CD4-positive, CD25-positive, alpha-beta regulatory T cell (primary cell): Measurements from ENCODE around the gene ZNF687. TPM values are rescaled to one million over a fixed set of nuclear protein-coding genes. Genes with fewer than 3 reads are reported as not detected.

Source experiments
- ATAC-seq, 2 donors: fragments of 150-1000 bp; cut with Tn5 transposase; one replicate each; pipeline ENCODE4 v1.10.0; 2021; ENCODE audit warnings: low read depth in 2 of 2, moderate number of reproducible peaks in 2 of 2, moderate library complexity in 1 of 2
- DNase-seq, 3 donors: peaks; one replicate each; pipeline versions ENCODE4 v3.0.0 to v3.0.0-alpha.2; 2012 to 2022; ENCODE audit warnings: mixed read lengths in 1 of 3
- H3K27ac ChIP-seq: one replicate; pipeline ENCODE4 v1.7.0; 2013; ENCODE audit warnings: mild to moderate bottlenecking, low read length; ENCODE audit not compliant: insufficient read depth, poor library complexity, severe bottlenecking
- H3K27me3 ChIP-seq: one replicate; pipeline ENCODE4 v1.7.0; 2013; ENCODE audit warnings: low read length; ENCODE audit not compliant: control insufficient read depth, insufficient read depth
- H3K36me3 ChIP-seq: one replicate; pipeline ENCODE4 v1.7.0; 2013; ENCODE audit warnings: mild to moderate bottlenecking, low read length, moderate library complexity; ENCODE audit not compliant: control insufficient read depth, insufficient read depth
- H3K4me1 ChIP-seq: 2 replicates; pipeline ENCODE4 v1.7.0; 2013; ENCODE audit warnings: mild to moderate bottlenecking, low read length; ENCODE audit not compliant: insufficient read depth, control insufficient read depth, poor library complexity, severe bottlenecking
- H3K4me3 ChIP-seq: one replicate; pipeline ENCODE4 v1.7.0; 2013; ENCODE audit warnings: low read depth, mild to moderate bottlenecking, low read length, moderate library complexity
- H3K9me3 ChIP-seq, 2 experiments: 1 replicate in 1 of 2; 2 replicates in 1 of 2; pipeline ENCODE4 v1.7.0; 2013; ENCODE audit warnings: low read length in 2 of 2, mild to moderate bottlenecking in 1 of 2, moderate library complexity in 1 of 2; ENCODE audit not compliant: control insufficient read depth in 2 of 2
- H3K27ac Mint-ChIP-seq, 3 donors: one replicate each; pipeline ENCODE4 v1.8.0; 2020 to 2022; ENCODE audit warnings: mild to moderate bottlenecking in 3 of 3, mixed read lengths in 3 of 3, moderate library complexity in 2 of 3
- H3K27me3 Mint-ChIP-seq: one replicate; pipeline ENCODE4 v1.8.0; 2022; ENCODE audit warnings: mild to moderate bottlenecking, mixed read lengths
- H3K36me3 Mint-ChIP-seq: one replicate; pipeline ENCODE4 v1.8.0; 2020; ENCODE audit warnings: mixed read lengths
- H3K4me1 Mint-ChIP-seq, 4 donors: one replicate each; pipeline ENCODE4 v1.8.0; 2020 to 2022; ENCODE audit warnings: mixed read lengths in 4 of 4, mild to moderate bottlenecking in 1 of 4
- H3K4me3 Mint-ChIP-seq, 4 donors: one replicate each; pipeline ENCODE4 v1.8.0; 2020 to 2022; ENCODE audit warnings: mild to moderate bottlenecking in 4 of 4, mixed read lengths in 4 of 4, moderate library complexity in 3 of 4
- H3K9me3 Mint-ChIP-seq, 7 donors: one replicate each; pipeline ENCODE4 v1.8.0; 2020 to 2022; ENCODE audit warnings: mixed read lengths in 7 of 7, mild to moderate bottlenecking in 3 of 7, moderate library complexity in 2 of 7
- polyA plus RNA-seq, 4 donors: library from polyadenylated mRNA; unstranded; fragments of 300-500 nt; fragmentation: Illumina TruSeq; gene quantifications; one replicate each; pipeline ENCODE4 v1.2.3, GENCODE V29; 2021
- total RNA-seq: library from RNA; stranded (reverse); gene quantifications from one replicate; pipeline ENCODE4 v1.2.3, GENCODE V29; 2022

The ZNF687 gene
- total and polyA plus RNA-seq, 5 donors from 2014 or later: 0.46 to 31.9 (median 1.6) TPM

GRCh38 chr1:151312411-151312810 is 30.3 kb downstream of the ZNF687 start:
- H3K36me3 Mint-ChIP-seq: peaks cover 52% of the 10 kb centered on the region
- peak overlapping the region in 1 of 4 donors; percentile 52 for H3K4me3 Mint-ChIP-seq
- H3K27ac ChIP-seq: no peak overlapping the region
- no peaks in the 10 kb centered on the region for H3K27me3 ChIP-seq
- peak overlapping the region; percentile 70 to 93 (median 77) for H3K27ac Mint-ChIP-seq
- peaks cover 73% of the 10 kb centered on the region for H3K36me3 ChIP-seq
- H3K9me3 Mint-ChIP-seq: no peaks in the 10 kb centered on the region
- no peaks in the 10 kb centered on the region for H3K9me3 ChIP-seq
- H3K4me3 ChIP-seq: no peak overlapping the region
- H3K4me1 Mint-ChIP-seq: peaks cover 11 to 52% (median 37%) of the 10 kb centered on the region in 4 donors
- ATAC-seq (no peak), DNase-seq (no peak)
- no peaks in the 10 kb centered on the region for H3K27me3 Mint-ChIP-seq
- peaks cover 17% of the 10 kb centered on the region for H3K4me1 ChIP-seq

- Mint-ChIP-seq H3K4me1 (peaks cover 11 to 52% (median 38%) of the 10 kb centered on the region in 4 donors), H3K27ac (peak overlapping the region in 1 of 3 donors; percentile 93), H3K4me3 (no peak overlapping the region), H3K36me3 (peaks cover 55% of the 10 kb centered on the region), H3K9me3 (no peaks in the 10 kb centered on the region), H3K27me3 (no peaks in the 10 kb centered on the region)
- Histone ChIP-seq H3K36me3 (peaks cover 73% of the 10 kb centered on the region), H3K9me3 (no peaks in the 10 kb centered on the region), H3K27ac (no peak overlapping the region), H3K4me1 (peaks cover 17% of the 10 kb centered on the region), H3K4me3 (no peak overlapping the region), H3K27me3 (no peaks in the 10 kb centered on the region)
- ATAC-seq: no peak
- DNase-seq: no peak
Measured at GRCh38 chr1:151312826-151313225, 30.7 kb downstream of the ZNF687 start.

GRCh38 chr1:151313501-151313900 is 31.4 kb downstream of the ZNF687 start:
- Histone ChIP-seq H3K9me3 (no peaks in the 10 kb centered on the region), H3K36me3 (peaks cover 67% of the 10 kb centered on the region), H3K4me1 (peaks cover 17% of the 10 kb centered on the region), H3K4me3 (no peak overlapping the region), H3K27ac (no peak overlapping the region), H3K27me3 (no peaks in the 10 kb centered on the region)
- Mint-ChIP-seq H3K36me3 (peaks cover 49% of the 10 kb centered on the region), H3K9me3 (no peaks in the 10 kb centered on the region), H3K4me3 (no peak overlapping the region), H3K27ac (peak overlapping the region in 1 of 3 donors; percentile 83), H3K4me1 (peaks cover 11 to 52% (median 37%) of the 10 kb centered on the region in 4 donors), H3K27me3 (no peaks in the 10 kb centered on the region)
- no peak for DNase-seq
- no peak for ATAC-seq

GRCh38 chr1:151314137-151314875 is 32.2 kb downstream of the ZNF687 start:
- Histone ChIP-seq H3K27ac (no peak overlapping the region), H3K27me3 (no peaks in the 10 kb centered on the region), H3K36me3 (peaks cover 64% of the 10 kb centered on the region), H3K4me1 (peaks cover 17% of the 10 kb centered on the region), H3K4me3 (no peak overlapping the region), H3K9me3 (no peaks in the 10 kb centered on the region)
- ATAC-seq (no peak), DNase-seq (no peak)
- no peaks in the 10 kb centered on the region for H3K27me3 Mint-ChIP-seq
- H3K4me3 Mint-ChIP-seq: no peak overlapping the region
- H3K9me3 Mint-ChIP-seq: no peaks in the 10 kb centered on the region
- H3K4me1 Mint-ChIP-seq: peaks cover 11 to 55% (median 36%) of the 10 kb centered on the region in 4 donors
- peak overlapping the region; percentile 33 to 58 (median 48) for H3K27ac Mint-ChIP-seq
- peaks cover 46% of the 10 kb centered on the region for H3K36me3 Mint-ChIP-seq

- Histone ChIP-seq H3K36me3 (peaks cover 62% of the 10 kb centered on the region), H3K4me3 (no peak overlapping the region), H3K9me3 (no peaks in the 10 kb centered on the region), H3K27ac (no peak overlapping the region), H3K27me3 (no peaks in the 10 kb centered on the region), H3K4me1 (peaks cover 17% of the 10 kb centered on the region)
- no peak overlapping the region for H3K4me3 Mint-ChIP-seq
- peaks cover 11 to 63% (median 42%) of the 10 kb centered on the region in 4 donors for H3K4me1 Mint-ChIP-seq
- no peak for DNase-seq
- ATAC-seq: no peak
- H3K27ac Mint-ChIP-seq: peak overlapping the region in 2 of 3 donors; percentile 54 to 59
- no peaks in the 10 kb centered on the region for H3K9me3 Mint-ChIP-seq
- peaks cover 52% of the 10 kb centered on the region for H3K36me3 Mint-ChIP-seq
- H3K27me3 Mint-ChIP-seq: no peaks in the 10 kb centered on the region
Measured at GRCh38 chr1:151315565-151316235, 33.6 kb downstream of the ZNF687 start.

- H3K36me3 ChIP-seq: peaks cover 61% of the 10 kb centered on the region
- no peak overlapping the region for H3K4me3 ChIP-seq
- ATAC-seq: no peak
- peaks cover 4% of the 10 kb centered on the region for H3K4me1 ChIP-seq
- Mint-ChIP-seq H3K27ac (no peak overlapping the region), H3K27me3 (no peaks in the 10 kb centered on the region), H3K36me3 (peaks cover 47% of the 10 kb centered on the region), H3K9me3 (no peaks in the 10 kb centered on the region), H3K4me3 (no peak overlapping the region), H3K4me1 (peaks cover 0 to 48% (median 36%) of the 10 kb centered on the region in 4 donors)
- no peaks in the 10 kb centered on the region for H3K9me3 ChIP-seq
- H3K27ac ChIP-seq: no peak overlapping the region
- H3K27me3 ChIP-seq: no peaks in the 10 kb centered on the region
- DNase-seq: no peak
Measured at GRCh38 chr1:151318975-151319374, 36.9 kb downstream of the ZNF687 start.

- no peak for ATAC-seq
- peaks cover 36% of the 10 kb centered on the region for H3K36me3 ChIP-seq
- Mint-ChIP-seq H3K4me3 (peak overlapping the region in 3 of 4 donors; percentile 31 to 83 (median 51)), H3K4me1 (peaks cover 14 to 71% (median 51%) of the 10 kb centered on the region in 4 donors), H3K27ac (peak overlapping the region in 2 of 3 donors; percentile 49 to 86), H3K36me3 (peaks cover 39% of the 10 kb centered on the region), H3K9me3 (no peaks in the 10 kb centered on the region), H3K27me3 (peaks cover 5% of the 10 kb centered on the region)
- H3K9me3 ChIP-seq: no peaks in the 10 kb centered on the region
- H3K27me3 ChIP-seq: no peaks in the 10 kb centered on the region
- no peak for DNase-seq
- H3K4me3 ChIP-seq: no peak overlapping the region
- no peak overlapping the region for H3K27ac ChIP-seq
- peaks cover 38% of the 10 kb centered on the region for H3K4me1 ChIP-seq
Measured at GRCh38 chr1:151324390-151324930, 42.4 kb downstream of the ZNF687 start.
